Omental fat pad (tissue), 4 donors: ENCODE results near the gene SATB2. TPM values are rescaled to one million over a fixed set of nuclear protein-coding genes. Genes with fewer than 3 reads are reported as not detected.

ENCODE experiments used
- ATAC-seq: fragments of 150-250 bp; one replicate; pipeline ENCODE4 v1.9.1; 2016; ENCODE audit warnings: mild to moderate bottlenecking, moderate library complexity; ENCODE audit not compliant: low FRiP score
- DNase-seq: peaks from one replicate; pipeline ENCODE4 v3.0.0-alpha.2; 2019; ENCODE audit warnings: low spot score
- total RNA-seq, 4 donors: library from RNA; depleted of rRNA; stranded (reverse); fragments of >200 nt; gene quantifications; one replicate each; pipeline ENCODE4 v1.1.0, GENCODE V29; 2016
- TF ChIP-seq, protein P1 (sequence below), 3 donors: fragments of 450-650 bp; IDR thresholded peaks; one replicate each; pipeline ENCODE4 v1.5.1; 2016 to 2017; ENCODE audit warnings: antibody characterized with exemption in 3 of 3, mild to moderate bottlenecking in 3 of 3, moderate library complexity in 2 of 3

The SATB2 gene
- total RNA-seq, 4 donors from 2014 or later: 1.7 to 4.1 (median 2.7) TPM

DNA sequence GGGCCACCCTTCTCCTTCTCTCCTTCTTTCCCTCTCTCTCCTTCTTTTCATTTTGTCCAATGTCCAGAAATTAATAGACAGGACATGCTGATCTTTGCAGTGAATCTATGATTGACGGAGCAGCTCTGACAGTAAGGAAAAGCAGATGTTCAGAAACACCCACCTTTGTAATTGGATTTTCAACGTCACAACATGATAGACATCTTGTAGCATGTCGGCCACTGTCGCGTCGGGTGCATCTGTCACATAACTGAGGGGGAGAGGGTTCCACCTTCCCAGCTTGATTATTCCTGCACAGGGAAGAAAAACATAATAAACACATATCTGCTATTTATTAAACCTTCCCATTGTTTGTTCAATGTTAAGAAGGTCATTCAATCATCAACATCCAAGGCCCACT is 76.2 kb downstream of the SATB2 start:
- TF ChIP-seq, protein P1, sequence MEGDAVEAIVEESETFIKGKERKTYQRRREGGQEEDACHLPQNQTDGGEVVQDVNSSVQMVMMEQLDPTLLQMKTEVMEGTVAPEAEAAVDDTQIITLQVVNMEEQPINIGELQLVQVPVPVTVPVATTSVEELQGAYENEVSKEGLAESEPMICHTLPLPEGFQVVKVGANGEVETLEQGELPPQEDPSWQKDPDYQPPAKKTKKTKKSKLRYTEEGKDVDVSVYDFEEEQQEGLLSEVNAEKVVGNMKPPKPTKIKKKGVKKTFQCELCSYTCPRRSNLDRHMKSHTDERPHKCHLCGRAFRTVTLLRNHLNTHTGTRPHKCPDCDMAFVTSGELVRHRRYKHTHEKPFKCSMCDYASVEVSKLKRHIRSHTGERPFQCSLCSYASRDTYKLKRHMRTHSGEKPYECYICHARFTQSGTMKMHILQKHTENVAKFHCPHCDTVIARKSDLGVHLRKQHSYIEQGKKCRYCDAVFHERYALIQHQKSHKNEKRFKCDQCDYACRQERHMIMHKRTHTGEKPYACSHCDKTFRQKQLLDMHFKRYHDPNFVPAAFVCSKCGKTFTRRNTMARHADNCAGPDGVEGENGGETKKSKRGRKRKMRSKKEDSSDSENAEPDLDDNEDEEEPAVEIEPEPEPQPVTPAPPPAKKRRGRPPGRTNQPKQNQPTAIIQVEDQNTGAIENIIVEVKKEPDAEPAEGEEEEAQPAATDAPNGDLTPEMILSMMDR (IDR thresholded peaks at IDR 0.05): no peak
- DNase-seq: no peak

DNA sequence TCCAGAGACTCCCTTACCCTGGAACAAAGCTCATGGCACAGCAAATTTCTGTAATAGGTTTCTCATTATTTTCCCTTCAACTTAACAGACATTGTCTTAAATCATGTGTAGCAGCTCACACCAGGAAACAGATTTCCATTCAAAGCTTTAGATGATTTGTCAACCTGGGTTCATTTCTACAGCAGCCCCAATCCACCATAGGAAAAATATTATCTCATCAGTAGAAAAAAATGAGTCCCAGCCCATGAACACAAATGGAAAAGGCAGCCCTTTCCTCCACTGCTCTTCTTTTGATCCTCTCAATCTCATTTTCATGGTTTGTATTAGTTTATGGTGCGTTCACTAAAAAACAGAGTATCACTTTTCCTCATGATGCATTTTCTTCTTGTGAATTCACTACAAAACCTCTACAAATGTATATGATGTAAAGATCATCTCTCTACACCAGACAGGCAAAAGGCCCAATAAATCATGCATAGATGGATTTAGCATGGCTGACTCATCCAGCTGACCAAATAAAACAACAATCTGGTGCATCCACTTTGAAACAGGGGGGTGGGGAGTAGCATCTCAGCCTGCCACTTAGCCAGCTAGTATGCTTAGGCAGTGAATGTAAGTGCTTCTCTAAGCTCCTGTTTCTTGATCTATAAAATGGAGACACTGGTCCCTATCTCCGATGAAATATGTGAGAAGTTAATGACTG is 78.6 kb downstream of the SATB2 start:
- no peak for DNase-seq
- no peak for ATAC-seq
- TF ChIP-seq, protein P1 (IDR thresholded peaks at IDR 0.05): no peak

More for the DNA sequence above, 76.2 kb downstream of the SATB2 start:
- no peak for ATAC-seq

DNA sequence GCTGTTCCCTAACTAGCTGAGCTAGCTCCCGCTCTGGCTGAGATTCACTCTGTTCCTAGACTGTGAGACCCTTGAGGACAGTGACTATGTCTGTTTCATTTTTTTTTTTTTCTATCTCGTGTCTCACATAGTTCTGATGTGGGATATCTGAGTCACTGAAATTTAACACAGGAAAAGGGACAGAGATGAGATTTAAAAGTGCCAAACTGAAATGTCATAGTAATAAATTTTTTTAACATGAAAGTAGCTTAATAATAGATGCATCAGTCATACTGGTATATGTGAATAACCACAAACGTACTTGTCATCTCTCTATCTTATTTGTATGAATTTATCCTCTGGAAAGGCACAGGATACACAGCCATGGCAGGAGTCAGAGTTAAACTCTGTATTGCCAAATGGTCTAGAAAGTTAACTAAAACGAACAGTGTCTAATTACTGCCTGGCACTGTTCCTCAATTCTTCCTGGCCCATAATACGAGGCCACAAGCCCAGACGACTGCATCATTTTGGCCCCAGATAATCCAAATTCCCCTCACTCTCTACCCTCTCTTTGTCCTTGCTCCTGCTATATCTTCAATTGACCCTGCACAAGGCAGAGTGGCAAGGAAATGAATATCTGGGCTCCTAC is 87.5 kb downstream of the SATB2 start:
- DNase-seq: no peak
- TF ChIP-seq, protein P1 (IDR thresholded peaks at IDR 0.05): no peak
- ATAC-seq: no peak

DNA sequence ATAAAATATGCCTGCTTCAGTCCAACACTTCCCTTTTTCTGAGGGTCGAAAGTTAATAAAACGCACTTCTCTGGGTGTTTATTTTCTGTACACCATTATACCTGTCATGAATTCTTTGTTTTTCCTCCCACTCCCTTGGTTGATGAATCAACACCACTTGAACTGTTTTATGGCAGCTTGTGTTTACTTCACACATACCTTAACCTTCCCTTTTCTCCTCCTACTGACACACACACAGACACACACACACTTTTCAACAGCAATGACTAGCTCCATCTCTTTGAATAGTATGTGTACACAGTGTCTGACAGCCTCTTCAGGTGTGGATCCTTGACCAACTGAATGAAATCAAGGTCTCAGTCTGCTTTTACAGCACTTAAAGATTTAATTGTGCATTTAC is 91.3 kb downstream of the SATB2 start:
- DNase-seq: no peak
- ATAC-seq: no peak
- TF ChIP-seq, protein P1 (IDR thresholded peaks at IDR 0.05): no peak

DNA sequence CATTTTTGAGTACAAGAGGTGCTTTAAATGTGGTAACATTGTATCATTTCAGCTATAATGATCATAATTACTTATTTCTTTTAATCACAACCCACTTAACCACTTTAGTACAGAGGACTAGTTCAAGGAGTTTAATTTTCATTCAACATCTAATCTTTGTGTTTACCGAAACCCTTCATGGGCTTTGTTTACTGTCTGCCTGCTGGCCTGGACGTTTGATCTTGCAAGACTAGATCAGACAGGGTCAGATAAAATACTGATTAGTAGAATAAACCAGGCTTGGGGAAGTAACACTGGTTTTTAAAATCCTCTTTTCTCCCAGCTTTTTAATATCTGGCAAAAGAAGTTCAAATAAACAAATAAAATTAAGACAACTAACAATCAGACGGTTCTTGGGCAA is 93.6 kb downstream of the SATB2 start:
- TF ChIP-seq, protein P1 (IDR thresholded peaks at IDR 0.05): no peak
- DNase-seq (no peak), ATAC-seq (no peak)

GRCh38 chr2:199356412-199356811 is 101.3 kb downstream of the SATB2 start:
- TF ChIP-seq, protein P1 (IDR thresholded peaks at IDR 0.05): no peak
- ATAC-seq: no peak
- DNase-seq: no peak

DNA sequence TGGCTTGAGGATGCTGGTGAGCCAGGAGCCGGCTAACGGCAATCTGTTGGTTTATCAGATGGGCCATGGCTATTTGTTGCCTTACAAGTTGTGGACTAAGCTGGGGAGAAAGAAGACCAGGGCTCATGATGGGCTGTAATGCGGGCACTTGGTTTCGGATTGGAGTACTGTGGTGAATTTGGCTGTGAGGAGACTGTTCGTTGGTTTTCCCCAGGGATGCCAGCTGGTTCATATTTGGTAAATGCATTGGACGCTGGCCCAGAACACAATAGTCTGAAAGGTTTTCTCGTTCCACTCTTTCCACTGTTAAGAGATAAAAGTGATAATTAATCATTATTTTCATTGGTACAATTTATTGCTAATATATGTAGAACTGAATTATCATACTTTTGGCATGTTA is 108.9 kb downstream of the SATB2 start:
- TF ChIP-seq, protein P1 (IDR thresholded peaks at IDR 0.05): no peak
- DNase-seq (no peak), ATAC-seq (no peak)
